Astrocyte of the cerebellum (primary cell): Measurements from ENCODE around the gene CDC42BPB.

Experiments used
- DNase-seq: peaks from one replicate; pipeline ENCODE4 v3.0.0-alpha.2; 2011; ENCODE audit warnings: low read depth
- H3K4me3 ChIP-seq: 2 replicates; pipeline ENCODE4 v1.5.1; 2011; ENCODE audit warnings: mild to moderate bottlenecking, low read depth, low read length, moderate library complexity
- in situ Hi-C: cut with HindIII; loops from 2 replicates; pipeline ENCODE4 v1.10.0; 2017; ENCODE audit warnings: low sequenced_read_pairs
- TF ChIP-seq, protein P1 (sequence below): IDR thresholded peaks from 2 replicates; pipeline ENCODE4 v1.5.1; 2012; ENCODE audit warnings: low read length, low read depth, moderate library complexity, mild to moderate bottlenecking; ENCODE audit errors: missing control alignments

The CDC42BPB gene

DNA sequence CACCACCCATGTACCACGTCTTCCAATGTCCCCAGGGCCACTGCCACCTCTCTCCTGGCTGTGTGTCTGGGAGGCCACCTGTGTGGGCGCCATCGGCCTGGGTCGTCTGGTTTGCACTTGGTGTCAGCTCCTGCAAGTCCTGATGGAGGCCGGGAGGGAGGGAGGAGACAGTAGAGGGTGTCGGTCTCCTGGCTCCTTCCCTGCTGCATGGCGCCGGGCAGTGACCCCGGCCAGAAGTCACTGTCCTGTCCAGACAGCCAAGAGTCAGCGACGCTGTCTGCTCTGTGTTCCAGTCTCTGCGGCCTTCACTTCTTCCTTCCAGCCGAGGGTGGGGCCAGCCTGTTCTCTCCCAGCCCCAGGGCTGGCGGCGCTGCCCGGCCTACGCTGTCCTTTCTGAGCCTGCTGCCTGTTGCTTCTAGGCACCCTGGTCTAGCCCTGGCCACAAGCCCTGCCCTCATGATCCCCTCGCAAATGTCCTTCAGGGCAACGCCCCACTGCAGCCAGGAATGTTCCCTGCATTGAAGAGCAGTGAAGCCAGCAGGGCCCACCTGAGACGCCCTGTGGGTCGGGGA is 13.7 kb upstream of the CDC42BPB start:
- in situ Hi-C loops: no loop called here
- DNase-seq: no peak

GRCh38 chr14:103070263-103070885 is 13.0 kb upstream of the CDC42BPB start:
- in situ Hi-C loops: no loop called here
- DNase-seq: no peak
- TF ChIP-seq, protein P1, sequence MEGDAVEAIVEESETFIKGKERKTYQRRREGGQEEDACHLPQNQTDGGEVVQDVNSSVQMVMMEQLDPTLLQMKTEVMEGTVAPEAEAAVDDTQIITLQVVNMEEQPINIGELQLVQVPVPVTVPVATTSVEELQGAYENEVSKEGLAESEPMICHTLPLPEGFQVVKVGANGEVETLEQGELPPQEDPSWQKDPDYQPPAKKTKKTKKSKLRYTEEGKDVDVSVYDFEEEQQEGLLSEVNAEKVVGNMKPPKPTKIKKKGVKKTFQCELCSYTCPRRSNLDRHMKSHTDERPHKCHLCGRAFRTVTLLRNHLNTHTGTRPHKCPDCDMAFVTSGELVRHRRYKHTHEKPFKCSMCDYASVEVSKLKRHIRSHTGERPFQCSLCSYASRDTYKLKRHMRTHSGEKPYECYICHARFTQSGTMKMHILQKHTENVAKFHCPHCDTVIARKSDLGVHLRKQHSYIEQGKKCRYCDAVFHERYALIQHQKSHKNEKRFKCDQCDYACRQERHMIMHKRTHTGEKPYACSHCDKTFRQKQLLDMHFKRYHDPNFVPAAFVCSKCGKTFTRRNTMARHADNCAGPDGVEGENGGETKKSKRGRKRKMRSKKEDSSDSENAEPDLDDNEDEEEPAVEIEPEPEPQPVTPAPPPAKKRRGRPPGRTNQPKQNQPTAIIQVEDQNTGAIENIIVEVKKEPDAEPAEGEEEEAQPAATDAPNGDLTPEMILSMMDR: no peak
- H3K4me3 ChIP-seq: no peak overlapping the region

More for the DNA sequence above, 13.7 kb upstream of the CDC42BPB start:
- TF ChIP-seq, protein P1: no peak
- no peak overlapping the region for H3K4me3 ChIP-seq

- no peak overlapping the region for H3K4me3 ChIP-seq
- in situ Hi-C loops: no loop called here
- TF ChIP-seq, protein P1: no peak
- no peak for DNase-seq
Observed at GRCh38 chr14:103068351-103069073, 11.2 kb upstream of the CDC42BPB start.

DNA sequence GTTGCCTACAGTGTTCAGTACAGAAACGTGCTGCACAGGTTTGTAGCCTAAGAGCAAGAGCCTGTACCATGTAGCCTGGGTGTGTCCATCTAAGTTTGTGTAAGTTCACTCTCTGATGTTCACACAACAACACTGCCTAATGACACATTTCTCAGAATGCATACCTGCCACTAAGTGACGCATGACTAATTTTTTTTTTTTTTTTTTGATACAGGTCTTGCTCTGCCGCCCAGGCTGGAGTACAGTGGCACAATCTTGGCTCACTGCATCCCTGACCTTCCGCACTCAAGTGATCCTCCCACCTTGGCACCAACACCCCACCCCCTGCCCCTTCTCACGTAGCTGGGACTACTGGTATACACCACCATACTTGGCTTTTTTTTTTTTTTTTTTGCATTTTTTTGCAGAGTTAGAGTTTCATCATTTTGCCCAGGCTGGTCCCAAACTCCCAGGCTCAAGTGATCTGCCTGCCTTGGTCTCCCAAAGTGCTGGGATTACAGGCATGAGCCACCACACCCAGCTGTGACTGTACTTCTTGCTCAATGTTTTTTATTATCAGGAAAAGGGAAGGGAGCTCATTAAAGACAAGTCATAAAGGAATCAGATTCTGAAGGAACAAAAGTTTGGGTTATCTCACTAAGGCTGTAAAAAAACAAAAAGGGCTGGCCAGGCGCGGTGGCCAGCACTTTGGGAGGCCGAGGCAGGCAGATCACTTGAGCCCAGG is 10.0 kb upstream of the CDC42BPB start:
- TF ChIP-seq, protein P1: no peak
- H3K4me3 ChIP-seq: no peak overlapping the region
- DNase-seq: no peak
- in situ Hi-C loops: no loop called here

DNA sequence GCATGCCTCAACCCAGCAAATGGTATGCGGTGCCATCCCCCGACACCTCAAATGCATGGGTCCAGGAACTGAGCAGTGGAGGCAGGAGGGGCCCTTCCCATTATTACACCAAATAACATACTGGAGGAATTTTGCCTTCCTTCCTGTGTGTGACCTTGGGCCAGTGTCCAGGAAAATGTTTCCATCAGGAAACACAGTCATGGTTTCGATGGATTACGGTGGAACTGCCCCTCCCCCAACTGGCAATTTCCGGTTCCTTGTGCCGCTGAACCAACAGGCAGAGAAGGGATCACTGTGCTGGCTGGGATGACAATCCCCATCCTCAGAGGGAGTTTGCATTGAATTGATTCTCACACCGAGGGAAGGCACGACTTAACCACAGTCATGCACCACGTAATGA is 9.1 kb upstream of the CDC42BPB start:
- no peak for DNase-seq
- in situ Hi-C loops: no loop called here
- no peak overlapping the region for H3K4me3 ChIP-seq
- TF ChIP-seq, protein P1: no peak

DNA sequence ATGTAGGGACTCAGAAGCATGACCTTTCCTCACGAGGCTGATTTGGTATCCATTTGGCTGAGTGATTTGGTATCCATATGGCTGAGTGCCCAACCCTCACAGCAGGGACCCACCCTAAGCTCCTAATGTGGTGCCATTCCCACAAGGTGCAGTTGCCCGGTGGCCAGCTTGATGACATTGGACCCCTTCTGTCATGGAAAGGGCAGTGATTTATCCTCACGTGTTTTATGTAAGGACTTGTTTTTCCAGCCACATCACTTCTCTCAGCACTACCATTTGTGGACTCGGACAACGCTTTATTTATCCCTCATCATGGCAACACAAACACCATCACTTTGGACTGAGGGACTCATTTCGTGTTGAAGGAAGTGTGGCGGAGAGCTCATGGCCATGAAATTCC is 8.5 kb upstream of the CDC42BPB start:
- no peak overlapping the region for H3K4me3 ChIP-seq
- in situ Hi-C loops: no loop called here
- no peak for DNase-seq

More for the DNA sequence above, 8.5 kb upstream of the CDC42BPB start:
- TF ChIP-seq, protein P1: no peak
